T47D (cell line): ENCODE measurements around the gene INHBC.

Experiments used
- DNase-seq, 2 experiments: peaks; one replicate each; pipeline versions ENCODE4 v3.0.0 to v3.0.0-alpha.2; 2011 to 2012; ENCODE audit warnings: low read depth in 1 of 2, low spot score in 1 of 2
- JUND ChIP-seq: IDR thresholded peaks from 2 replicates; pipeline ENCODE4 v1.6.1; 2012; ENCODE audit warnings: low read depth
- in situ Hi-C: cut with HindIII; loops from 2 replicates; pipeline ENCODE4 v1.10.0; 2016; ENCODE audit warnings: low sequenced_read_pairs, low pct_unique_long_range_greater_than_20kb

Gene INHBC

DNA sequence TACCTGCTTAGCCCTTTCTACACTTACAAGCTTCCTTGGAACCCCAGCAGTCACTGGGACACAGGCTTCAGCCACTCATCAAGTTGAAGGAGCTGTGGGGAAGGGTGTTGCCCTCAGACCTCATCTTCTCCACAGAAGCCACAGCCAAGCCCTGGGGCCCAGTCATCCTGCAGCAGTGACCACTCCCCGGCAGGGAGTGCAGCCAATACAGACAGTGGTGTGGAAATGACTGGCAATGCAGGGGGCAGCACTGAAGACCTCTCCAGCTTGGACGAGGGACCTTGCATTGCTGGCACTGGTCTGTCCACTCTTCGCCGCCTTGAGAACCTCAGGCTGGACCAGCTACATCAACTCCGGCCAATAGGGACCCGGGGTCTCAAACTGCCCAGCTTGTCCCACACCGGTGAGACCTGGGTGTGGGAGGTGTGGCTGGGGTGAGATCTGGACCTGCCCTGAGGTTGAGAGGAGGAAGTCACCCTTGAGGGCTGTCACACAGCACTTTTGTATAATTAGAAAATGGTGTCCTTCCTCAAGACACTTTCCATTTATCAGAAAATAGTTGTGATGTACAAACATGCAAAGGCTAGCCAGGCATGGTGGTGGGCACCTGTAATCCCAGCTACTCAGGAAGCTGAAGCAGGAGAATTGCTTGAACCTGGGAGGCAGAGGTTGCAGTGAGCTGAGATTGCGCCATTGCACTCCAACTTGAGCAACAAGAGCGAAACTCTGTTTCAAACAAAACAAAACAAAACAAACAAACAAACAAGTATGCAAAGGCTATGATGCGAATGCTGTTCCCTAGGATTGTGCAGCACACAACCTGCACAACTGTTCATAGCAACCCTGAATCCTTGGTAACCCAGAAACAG, 34.9 kb downstream of the INHBC start:
- DNase-seq: no peak
- in situ Hi-C loops: no loop called here
- no peak for TF ChIP-seq JUND

DNA sequence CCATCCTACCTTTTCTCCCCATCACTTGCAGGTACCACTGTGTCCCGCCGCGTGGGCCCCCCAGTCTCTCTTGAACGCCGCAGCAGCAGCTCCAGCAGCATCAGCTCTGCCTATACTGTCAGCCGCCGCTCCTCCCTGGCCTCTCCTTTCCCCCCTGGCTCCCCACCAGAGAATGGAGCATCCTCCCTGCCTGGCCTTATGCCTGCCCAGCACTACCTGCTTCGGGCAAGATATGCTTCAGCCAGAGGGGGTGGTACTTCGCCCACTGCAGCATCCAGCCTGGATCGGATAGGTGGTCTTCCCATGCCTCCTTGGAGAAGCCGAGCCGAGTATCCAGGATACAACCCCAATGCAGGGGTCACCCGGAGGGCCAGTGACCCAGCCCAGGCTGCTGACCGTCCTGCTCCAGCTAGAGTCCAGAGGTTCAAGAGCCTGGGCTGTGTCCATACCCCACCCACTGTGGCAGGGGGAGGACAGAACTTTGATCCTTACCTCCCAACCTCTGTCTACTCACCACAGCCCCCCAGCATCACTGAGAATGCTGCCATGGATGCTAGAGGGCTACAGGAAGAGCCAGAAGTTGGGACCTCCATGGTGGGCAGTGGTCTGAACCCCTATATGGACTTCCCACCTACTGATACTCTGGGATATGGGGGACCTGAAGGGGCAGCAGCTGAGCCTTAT, 35.8 kb downstream of the INHBC start:
- DNase-seq: no peak
- no peak for TF ChIP-seq JUND
- in situ Hi-C loops: no loop called here

GRCh38 chr12:57470970-57471656, 36.5 kb downstream of the INHBC start:
- TF ChIP-seq JUND: no peak
- DNase-seq: no peak
- in situ Hi-C loops: no loop called here

DNA sequence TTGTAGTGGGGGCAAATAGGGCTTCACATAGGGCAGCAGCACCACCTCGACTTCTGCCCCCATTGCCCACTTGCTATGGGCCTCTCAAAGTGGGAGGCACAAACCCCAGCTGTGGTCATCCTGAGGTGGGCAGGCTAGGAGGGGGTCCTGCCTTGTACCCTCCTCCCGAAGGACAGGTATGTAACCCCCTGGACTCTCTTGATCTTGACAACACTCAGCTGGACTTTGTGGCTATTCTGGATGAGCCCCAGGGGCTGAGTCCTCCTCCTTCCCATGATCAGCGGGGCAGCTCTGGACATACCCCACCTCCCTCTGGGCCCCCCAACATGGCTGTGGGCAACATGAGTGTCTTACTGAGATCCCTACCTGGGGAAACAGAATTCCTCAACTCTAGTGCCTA, 37.1 kb downstream of the INHBC start:
- no peak for TF ChIP-seq JUND
- no peak for DNase-seq
- in situ Hi-C loops: no loop called here

GRCh38 chr12:57472391-57472790, 37.8 kb downstream of the INHBC start:
- no peak for TF ChIP-seq JUND
- in situ Hi-C loops: no loop called here
- DNase-seq: no peak

DNA sequence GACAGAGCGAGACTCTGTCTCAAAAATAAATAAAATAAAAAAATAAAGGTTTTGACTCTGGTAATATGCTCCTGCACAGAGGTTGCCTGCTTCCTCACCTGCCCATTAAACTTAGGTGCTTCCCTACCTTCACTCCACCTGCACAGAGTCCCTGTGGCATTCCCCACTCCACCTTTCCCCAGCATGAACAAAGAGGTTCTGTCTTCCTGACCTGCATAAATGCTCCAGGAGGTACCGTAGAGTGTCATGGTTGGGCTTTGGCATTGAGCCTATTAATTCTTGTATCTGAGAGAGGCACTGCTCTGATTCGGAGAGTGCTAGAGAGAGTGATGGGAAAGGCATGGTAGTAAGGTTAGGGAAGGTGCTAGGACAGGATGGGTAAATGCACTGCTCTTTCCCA, 38.8 kb downstream of the INHBC start:
- no peak for DNase-seq
- no peak for TF ChIP-seq JUND
- in situ Hi-C loops: no loop called here

GRCh38 chr12:57473886-57474285, 39.3 kb downstream of the INHBC start:
- no peak for TF ChIP-seq JUND
- in situ Hi-C loops: no loop called here
- DNase-seq: no peak

- in situ Hi-C loops: no loop called here
- no peak for TF ChIP-seq JUND
- DNase-seq: no peak
Observed at GRCh38 chr12:57474430-57474829, 39.8 kb downstream of the INHBC start.

DNA sequence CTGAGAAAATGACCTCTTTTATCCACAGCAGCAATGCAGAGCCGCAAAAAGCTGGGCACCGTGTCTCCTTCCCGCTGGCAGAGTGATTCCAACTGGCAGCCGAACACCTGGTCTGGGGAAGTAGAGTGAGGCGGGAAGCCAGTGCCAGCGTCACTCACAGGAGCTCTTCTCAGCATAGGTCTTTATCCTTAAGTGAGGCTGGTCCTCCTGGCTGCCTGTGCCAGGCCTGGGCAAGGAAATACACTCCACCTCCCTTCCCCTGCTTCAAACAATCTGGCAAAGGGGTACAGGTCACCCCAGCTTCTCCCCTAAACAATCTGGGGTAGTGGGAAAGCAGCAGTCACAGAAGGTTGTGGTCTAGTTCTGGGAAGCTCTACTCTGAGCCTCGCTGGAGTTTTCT, 40.3 kb downstream of the INHBC start:
- in situ Hi-C loops: no loop called here
- DNase-seq: no peak
- TF ChIP-seq JUND: no peak

DNA sequence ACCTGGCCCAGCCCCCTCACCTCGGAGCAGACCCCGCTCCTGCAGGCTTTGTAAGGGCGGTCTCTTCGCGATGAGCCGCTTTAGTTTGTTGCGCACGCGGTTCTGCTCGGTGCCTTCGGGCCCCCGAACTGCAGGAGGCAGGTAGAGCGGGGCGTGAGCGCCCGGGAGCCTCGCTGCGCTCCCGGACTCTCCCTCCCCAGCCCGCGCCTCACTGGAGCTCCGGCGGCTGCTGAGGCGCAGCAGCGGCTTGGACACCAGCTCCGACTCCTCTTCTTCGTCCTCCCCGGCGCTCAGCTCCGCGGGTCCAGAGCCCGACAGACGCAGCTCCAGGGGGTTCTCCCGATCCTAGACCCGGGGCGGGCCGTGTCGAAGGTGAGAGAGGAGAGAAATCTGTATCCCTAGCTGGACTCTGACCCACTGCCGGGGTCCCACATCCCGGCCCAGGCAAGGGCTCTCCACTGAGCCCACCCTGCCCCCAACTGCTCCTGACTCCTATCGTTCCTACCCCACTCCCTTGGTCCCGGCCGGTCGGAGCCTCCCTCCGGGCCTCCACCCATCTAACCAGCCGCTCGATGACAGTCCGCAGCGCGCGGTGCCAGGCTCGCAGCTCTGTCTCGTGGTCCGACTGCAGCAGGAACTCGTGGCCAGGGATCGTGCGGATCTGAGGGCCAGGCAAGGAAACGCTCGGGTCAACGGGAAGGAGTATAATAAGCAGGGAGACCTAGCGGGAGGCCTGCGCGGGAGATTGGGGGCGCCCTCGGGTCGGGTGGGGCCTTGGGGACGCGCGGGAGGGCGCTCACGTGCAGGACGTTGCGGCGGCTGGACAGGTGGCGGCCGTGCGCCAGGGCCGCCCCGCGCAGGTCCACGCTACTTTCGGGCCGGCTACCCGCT, 40.9 kb downstream of the INHBC start:
- no peak for TF ChIP-seq JUND
- no peak for DNase-seq
- in situ Hi-C loops: no loop called here

DNA sequence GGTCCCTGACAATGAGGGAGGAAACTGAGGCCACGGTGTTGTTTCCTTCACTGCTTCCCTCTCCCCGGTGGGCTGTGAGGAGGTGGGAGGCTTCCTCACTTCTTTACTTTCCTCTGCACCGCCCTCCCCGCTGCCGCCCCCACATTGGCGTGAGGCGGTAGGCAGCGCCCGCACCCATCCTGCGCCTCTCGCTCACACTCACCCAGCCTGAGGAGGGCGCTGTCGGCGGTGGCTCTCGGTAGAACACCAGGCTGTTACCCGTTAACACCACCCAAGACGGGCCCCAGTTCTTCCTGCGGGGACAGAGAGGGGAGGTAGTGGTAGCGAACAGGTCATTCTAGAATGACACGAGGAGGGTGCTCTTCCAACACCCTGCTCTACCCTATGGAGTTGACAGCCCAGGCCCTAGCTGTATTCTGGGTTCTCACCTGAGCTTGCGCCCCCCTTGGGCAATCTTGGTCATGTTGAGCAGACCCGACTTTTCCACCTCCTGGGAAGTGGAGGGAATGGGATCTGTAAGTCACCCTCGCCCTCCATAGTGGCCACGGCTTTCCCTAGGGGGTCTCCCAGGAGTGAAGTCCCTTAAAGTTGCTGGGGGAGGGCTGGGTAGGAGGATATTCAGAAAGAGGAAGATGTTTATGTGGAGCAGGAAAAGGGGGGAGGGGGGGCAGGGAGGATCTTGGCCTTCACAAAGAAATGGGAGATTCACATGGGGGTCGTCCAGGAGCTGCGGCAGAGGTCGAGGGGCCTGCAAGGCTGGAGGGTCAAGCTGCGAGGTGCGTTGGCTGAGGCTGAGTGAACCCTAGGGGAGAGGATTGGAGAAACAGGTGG, 41.8 kb downstream of the INHBC start:
- TF ChIP-seq JUND: no peak
- no peak for DNase-seq
- in situ Hi-C loops: no loop called here
